ENCODE results near the gene BTNL8.
"Not testable (repeated sequence)": the region's sequence is repeated elsewhere in the genome, so short reads cannot be mapped to it uniquely, and the experiment has no call there.

- TF ChIP-seq CTCF (IDR thresholded peaks at IDR 0.05; ENCODE audit: insufficient read depth, low read length, poor library complexity, severe bottlenecking); EZH2phosphoT487 (conservative IDR thresholded peaks at IDR 0.05; ENCODE audit: low read length): not testable (repeated sequence)
These were observed 13.0 kb upstream of the BTNL8 start for GRCh38 chr5:180885845-180886529.
